GM11168 (cell line): ENCODE results near the gene DENND2A.
"Not testable (repeated sequence)": the region's sequence is repeated elsewhere in the genome, so short reads cannot be mapped to it uniquely, and the experiment has no call there.

ENCODE experiments used
- in situ Hi-C: fragments of 300-500 bp; cut with MboI; formaldehyde crosslinking; loops from one replicate; pipeline ENCODE4 v1.12.0; 2022; ENCODE audit warnings: low sequenced_read_pairs; ENCODE audit not compliant: unreplicated experiment

The DENND2A gene

GRCh38 chr7:140654109-140654387, 13.4 kb upstream of the DENND2A start:
- in situ Hi-C loops: loop anchor here (10.0 kb wide), 1 partner anchor 139 kb away; no protein-coding TSS in a partner anchor

GRCh38 chr7:140653319-140654108, 12.9 kb upstream of the DENND2A start:
- in situ Hi-C loops: loop anchor here (10.0 kb wide), 1 partner anchor 139 kb away; no protein-coding TSS in a partner anchor

GRCh38 chr7:140650367-140650766, 9.8 kb upstream of the DENND2A start:
- in situ Hi-C loops: loop anchor here (10.0 kb wide), 1 partner anchor 136 kb away; no protein-coding TSS in a partner anchor

- in situ Hi-C loops: loop anchor here (10.0 kb wide), 1 partner anchor 135 kb away; no protein-coding TSS in a partner anchor
Observed at GRCh38 chr7:140649556-140650205, 9.1 kb upstream of the DENND2A start.

GRCh38 chr7:140646931-140647647, 6.5 kb upstream of the DENND2A start:
- in situ Hi-C loops: no loop called here

- in situ Hi-C loops: no loop called here
Observed at GRCh38 chr7:140645166-140645900, 4.7 kb upstream of the DENND2A start.

- in situ Hi-C loops: not testable (repeated sequence)
Observed at GRCh38 chr7:140644761-140645160, 4.1 kb upstream of the DENND2A start.

GRCh38 chr7:140643416-140643815, 2.8 kb upstream of the DENND2A start:
- in situ Hi-C loops: no loop called here

- in situ Hi-C loops: no loop called here
Observed at GRCh38 chr7:140641524-140642195, 1.0 kb upstream of the DENND2A start.

- in situ Hi-C loops: no loop called here
Observed at GRCh38 chr7:140640060-140640637, 464 bp downstream of the DENND2A start.

- in situ Hi-C loops: no loop called here
Observed at GRCh38 chr7:140639366-140640053, 1.1 kb downstream of the DENND2A start.

GRCh38 chr7:140638173-140638791, 2.3 kb downstream of the DENND2A start:
- in situ Hi-C loops: no loop called here

- in situ Hi-C loops: no loop called here
Observed at GRCh38 chr7:140637400-140637799, 3.2 kb downstream of the DENND2A start.

GRCh38 chr7:140635816-140636215, 4.8 kb downstream of the DENND2A start:
- in situ Hi-C loops: no loop called here

- in situ Hi-C loops: no loop called here
Observed at GRCh38 chr7:140635345-140635744, 5.3 kb downstream of the DENND2A start.

- in situ Hi-C loops: no loop called here
Observed at GRCh38 chr7:140631602-140632001, 9.0 kb downstream of the DENND2A start.

GRCh38 chr7:140631021-140631420, 9.6 kb downstream of the DENND2A start:
- in situ Hi-C loops: no loop called here
